Adrenal gland (tissue), 5 donors: ENCODE results near the gene TBX3.

Experiments
- POLR2A ChIP-seq, 2 donors: fragments of 450-650 bp; IDR thresholded peaks; one replicate each; pipeline ENCODE4 v1.6.1; 2017; ENCODE audit warnings: antibody characterized with exemption in 2 of 2, mild to moderate bottlenecking in 2 of 2, moderate library complexity in 1 of 2
- TF ChIP-seq, protein P1 (sequence below), 6 experiments: fragments of 450-650 bp in 4 of 6; fragments of 200-600 bp in 2 of 6; sonication (generic) in 1 of 6; IDR thresholded peaks; 1 replicate in 5 of 6; 2 replicates in 1 of 6; pipeline versions ENCODE4 v1.5.1 to v1.8.0; 2016 to 2021; ENCODE audit warnings: antibody characterized with exemption in 6 of 6, mild to moderate bottlenecking in 2 of 6, moderate library complexity in 1 of 6
- donor health status: DM: no; HTN: no; CAD: no.

DNA sequence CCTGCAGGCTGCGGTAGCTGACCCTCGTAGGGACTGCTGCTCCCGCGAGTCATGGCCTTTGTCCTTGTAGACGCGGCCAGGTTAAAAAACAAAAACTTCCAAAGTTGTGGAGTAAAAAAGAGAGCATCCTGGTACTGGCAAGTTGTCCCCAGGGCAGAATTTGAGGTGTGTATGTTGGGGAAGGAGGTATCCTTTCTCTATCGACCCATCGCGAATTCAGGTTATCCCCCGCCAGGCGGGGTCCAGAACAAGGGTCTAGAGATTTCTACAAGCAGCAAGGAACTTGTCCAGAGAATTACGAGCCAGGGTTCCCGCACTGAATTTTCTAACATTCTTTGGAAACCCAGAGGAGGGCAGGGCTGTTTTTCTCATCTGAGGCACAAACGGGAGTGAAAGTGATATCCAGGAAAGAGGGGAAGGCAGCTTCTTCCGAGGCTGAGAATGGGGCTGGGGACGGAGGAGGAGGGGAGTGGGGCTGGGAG is 16.3 kb downstream of the TBX3 start:
- TF ChIP-seq POLR2A (IDR thresholded peaks at IDR 0.05) = no peak
- TF ChIP-seq, protein P1, sequence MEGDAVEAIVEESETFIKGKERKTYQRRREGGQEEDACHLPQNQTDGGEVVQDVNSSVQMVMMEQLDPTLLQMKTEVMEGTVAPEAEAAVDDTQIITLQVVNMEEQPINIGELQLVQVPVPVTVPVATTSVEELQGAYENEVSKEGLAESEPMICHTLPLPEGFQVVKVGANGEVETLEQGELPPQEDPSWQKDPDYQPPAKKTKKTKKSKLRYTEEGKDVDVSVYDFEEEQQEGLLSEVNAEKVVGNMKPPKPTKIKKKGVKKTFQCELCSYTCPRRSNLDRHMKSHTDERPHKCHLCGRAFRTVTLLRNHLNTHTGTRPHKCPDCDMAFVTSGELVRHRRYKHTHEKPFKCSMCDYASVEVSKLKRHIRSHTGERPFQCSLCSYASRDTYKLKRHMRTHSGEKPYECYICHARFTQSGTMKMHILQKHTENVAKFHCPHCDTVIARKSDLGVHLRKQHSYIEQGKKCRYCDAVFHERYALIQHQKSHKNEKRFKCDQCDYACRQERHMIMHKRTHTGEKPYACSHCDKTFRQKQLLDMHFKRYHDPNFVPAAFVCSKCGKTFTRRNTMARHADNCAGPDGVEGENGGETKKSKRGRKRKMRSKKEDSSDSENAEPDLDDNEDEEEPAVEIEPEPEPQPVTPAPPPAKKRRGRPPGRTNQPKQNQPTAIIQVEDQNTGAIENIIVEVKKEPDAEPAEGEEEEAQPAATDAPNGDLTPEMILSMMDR (IDR thresholded peaks at IDR 0.05) = no peak
